ENCODE measurements around the gene RPL22. TPM values are rescaled to one million over a fixed set of nuclear protein-coding genes. Genes with fewer than 3 reads are reported as not detected.

The RPL22 gene
- total and polyA plus RNA-seq, 2 of the 13 experiments (the other 11 are each of a cell fraction or from before 2014, with no cell fraction given), result 214 to 545 TPM

GRCh38 chr1:6152882-6153281 lies 46.5 kb downstream of the RPL22 start (continued):
- TF ChIP-seq ZNF350 (CRISPR knock-in tag; IDR thresholded peaks at IDR 0.05; ENCODE audit: borderline replicate concordance, low read depth) (no peak), ZNF230 (CRISPR knock-in tag; IDR thresholded peaks at IDR 0.05) (no peak)

DNA sequence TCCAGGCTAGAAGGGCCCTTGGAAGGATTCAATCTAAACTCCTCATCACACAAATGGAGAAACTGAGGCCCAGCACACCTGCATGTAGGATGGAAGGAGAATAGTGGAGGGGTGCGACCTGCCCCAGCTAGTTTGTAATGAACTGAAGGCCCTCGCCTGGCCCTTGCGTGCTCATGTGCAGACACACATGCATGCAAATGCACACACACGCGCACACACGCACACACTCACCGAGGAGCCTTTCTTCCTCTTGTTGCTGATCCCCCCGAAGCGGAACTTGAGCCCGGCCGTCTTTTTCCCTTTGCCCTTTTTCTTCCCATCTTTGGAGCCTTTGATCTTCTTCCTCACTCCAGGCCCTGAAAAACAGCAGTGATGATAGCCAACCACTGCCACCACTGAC lies 47.2 kb downstream of the RPL22 start:
- DNase-seq (ENCODE audit: low spot score), result no peak
- Histone ChIP-seq H3K9me3 (ENCODE audit: low read length) (no peaks in the 10 kb centered on the region), H3K36me3 (replicated peaks in 1 of 2; ENCODE audit: control insufficient read depth in 1 of 2, insufficient read depth in 2 of 2, low read length in 2 of 2) (no peaks in the 10 kb centered on the region), H3K4me2 (ENCODE audit: low read depth, low read length) (no peak overlapping the region), H3K4me1 (ENCODE audit: insufficient read depth, low read length) (peaks cover 8% of the 10 kb centered on the region), H2AFZ (ENCODE audit: low read length) (no peak overlapping the region), H4K20me1 (ENCODE audit: insufficient read depth, low read length) (peaks cover 3% of the 10 kb centered on the region; the same call in 1 of the 2 replicates), H3K27me3 (ENCODE audit: control insufficient read depth in 1 of 2, insufficient read depth in 2 of 2, low read length in 2 of 2) (peaks cover 11 to 77% of the 10 kb centered on the region in 2 experiments), H3K9ac (ENCODE audit: insufficient read depth, low read depth, low read length) (no peak overlapping the region), H3K79me2 (ENCODE audit: insufficient read depth, low read length) (no peaks in the 10 kb centered on the region), H3K4me3 (replicated peaks in 1 of 3; ENCODE audit: insufficient read depth in 1 of 3, low read depth in 2 of 3, low read length in 3 of 3) (no peak overlapping the region), H3K27ac (ENCODE audit: extremely low read length, insufficient read depth, low read length) (no peak overlapping the region)
- ChIA-PET POLR2A (no interaction called here), CTCF (ENCODE audit: low intra/inter-chr PET ratio, low total read pairs) (no interaction called here)
- intact Hi-C loops (cut with micrococcal nuclease; ENCODE audit: unreplicated experiment), result no loop called here
- BruUV-seq (replicated peaks), result no TSS peak
- no peak for FAIRE-seq
- 44% methylated on average over 11 of the region's 11 CpGs for WGBS (ENCODE audit: low lambda C conversion rate)
- in situ Hi-C loops (cut with HindIII; ENCODE audit: extremely low pct_ligation_motif_present, low pct_unique_long_range_greater_than_20kb), result no loop called here
- ATAC-seq, result no peak
- TF ChIP-seq XBP1 (CRISPR knock-in tag; IDR thresholded peaks at IDR 0.05), result no peak
- TF ChIP-seq IRF2 (CRISPR knock-in tag; IDR thresholded peaks at IDR 0.05), result no peak
- TF ChIP-seq ZC3H13 (CRISPR knock-in tag; IDR thresholded peaks at IDR 0.05), result no peak
- no peak for TF ChIP-seq DPF2 (CRISPR knock-in tag; IDR thresholded peaks at IDR 0.05; ENCODE audit: borderline replicate concordance, low read depth)
- no peak for TF ChIP-seq ZBTB1 (CRISPR knock-in tag; IDR thresholded peaks at IDR 0.05; ENCODE audit: borderline replicate concordance)
- no peak for TF ChIP-seq NFYC (CRISPR knock-in tag; IDR thresholded peaks at IDR 0.05)
- TF ChIP-seq STAT5B (CRISPR knock-in tag; IDR thresholded peaks at IDR 0.05), result no peak
- TF ChIP-seq ASH2L (IDR thresholded peaks at IDR 0.05; ENCODE audit: insufficient read length, low read depth, low read length), result no peak
- TF ChIP-seq CBFB (CRISPR knock-in tag; IDR thresholded peaks at IDR 0.05), result no peak
- TF ChIP-seq U2AF1 (optimal IDR thresholded peaks at IDR 0.05; ENCODE audit: low read depth, low read length), result no peak
- no peak for TF ChIP-seq HMG20A (CRISPR knock-in tag; IDR thresholded peaks at IDR 0.05; ENCODE audit: borderline replicate concordance)
